Effector CD4-positive, alpha-beta T cell (primary cell): Measurements from ENCODE around the gene CCDC15.
"Not testable (repeated sequence)": the region's sequence is repeated elsewhere in the genome, so short reads cannot be mapped to it uniquely, and the experiment has no call there.

Experiments used
- DNase-seq: peaks from one replicate; pipeline ENCODE4 v3.0.0-alpha.2; 2020

The CCDC15 gene

GRCh38 chr11:125001849-125002248 is 47.8 kb downstream of the CCDC15 start:
- no peak for DNase-seq

GRCh38 chr11:125005491-125005890 is 51.5 kb downstream of the CCDC15 start:
- no peak for DNase-seq

GRCh38 chr11:125016413-125016812 is 62.4 kb downstream of the CCDC15 start:
- no peak for DNase-seq

- no peak for DNase-seq
Measured at GRCh38 chr11:125020342-125020741, 66.3 kb downstream of the CCDC15 start.

GRCh38 chr11:125022551-125022950 is 68.5 kb downstream of the CCDC15 start:
- no peak for DNase-seq

- DNase-seq = no peak
Measured at GRCh38 chr11:125025968-125026367, 72.0 kb downstream of the CCDC15 start.

GRCh38 chr11:125029431-125029830 is 75.4 kb downstream of the CCDC15 start:
- not testable (repeated sequence) for DNase-seq

GRCh38 chr11:125036933-125037332 is 82.9 kb downstream of the CCDC15 start:
- no peak for DNase-seq

- no peak for DNase-seq
Measured at GRCh38 chr11:125049164-125049792, 95.3 kb downstream of the CCDC15 start.

- DNase-seq = no peak
Measured at GRCh38 chr11:125052047-125052446, 98.0 kb downstream of the CCDC15 start.

- DNase-seq = no peak
Measured at GRCh38 chr11:125053167-125053566, 99.2 kb downstream of the CCDC15 start.

GRCh38 chr11:125055107-125055715 is 101.2 kb downstream of the CCDC15 start:
- no peak for DNase-seq

GRCh38 chr11:125056111-125056510 is 102.1 kb downstream of the CCDC15 start:
- not testable (repeated sequence) for DNase-seq

GRCh38 chr11:125056931-125057692 is 103.1 kb downstream of the CCDC15 start:
- DNase-seq = no peak

GRCh38 chr11:125057693-125058016 is 103.7 kb downstream of the CCDC15 start:
- DNase-seq = no peak

- no peak for DNase-seq
Measured at GRCh38 chr11:125061281-125061680, 107.3 kb downstream of the CCDC15 start.

GRCh38 chr11:125062218-125062930 is 108.4 kb downstream of the CCDC15 start:
- no peak for DNase-seq

GRCh38 chr11:125062931-125063428 is 109.0 kb downstream of the CCDC15 start, which contains the start of gene SLC37A2:
Gene SLC37A2 (plus strand): TSS chr11:125063305. CDS start chr11:125063368, 63 bp downstream.
- DNase-seq = no peak

- DNase-seq = no peak
Measured at GRCh38 chr11:125063429-125064043, 109.5 kb downstream of the CCDC15 start.

- DNase-seq = no peak
Measured at GRCh38 chr11:125064070-125064469, 110.1 kb downstream of the CCDC15 start.

- DNase-seq = no peak
Measured at GRCh38 chr11:125068368-125068767, 114.4 kb downstream of the CCDC15 start.

GRCh38 chr11:125069008-125069407 is 115.0 kb downstream of the CCDC15 start:
- no peak for DNase-seq

- no peak for DNase-seq
Measured at GRCh38 chr11:125069796-125070195, 115.8 kb downstream of the CCDC15 start.
